Cerebellar cortex (tissue), 1 donor: ENCODE measurements around the gene ULBP1.
A peak's percentile ranks its signal among the peaks of the same experiment; 100 is the strongest.
"Not testable (repeated sequence)": the region's sequence is repeated elsewhere in the genome, so short reads cannot be mapped to it uniquely, and the experiment has no call there.

Experiments
- DNase-seq: peaks from one replicate; pipeline ENCODE4 v3.0.0-alpha.2; 2015; ENCODE audit warnings: low spot score

ULBP1 gene

DNA sequence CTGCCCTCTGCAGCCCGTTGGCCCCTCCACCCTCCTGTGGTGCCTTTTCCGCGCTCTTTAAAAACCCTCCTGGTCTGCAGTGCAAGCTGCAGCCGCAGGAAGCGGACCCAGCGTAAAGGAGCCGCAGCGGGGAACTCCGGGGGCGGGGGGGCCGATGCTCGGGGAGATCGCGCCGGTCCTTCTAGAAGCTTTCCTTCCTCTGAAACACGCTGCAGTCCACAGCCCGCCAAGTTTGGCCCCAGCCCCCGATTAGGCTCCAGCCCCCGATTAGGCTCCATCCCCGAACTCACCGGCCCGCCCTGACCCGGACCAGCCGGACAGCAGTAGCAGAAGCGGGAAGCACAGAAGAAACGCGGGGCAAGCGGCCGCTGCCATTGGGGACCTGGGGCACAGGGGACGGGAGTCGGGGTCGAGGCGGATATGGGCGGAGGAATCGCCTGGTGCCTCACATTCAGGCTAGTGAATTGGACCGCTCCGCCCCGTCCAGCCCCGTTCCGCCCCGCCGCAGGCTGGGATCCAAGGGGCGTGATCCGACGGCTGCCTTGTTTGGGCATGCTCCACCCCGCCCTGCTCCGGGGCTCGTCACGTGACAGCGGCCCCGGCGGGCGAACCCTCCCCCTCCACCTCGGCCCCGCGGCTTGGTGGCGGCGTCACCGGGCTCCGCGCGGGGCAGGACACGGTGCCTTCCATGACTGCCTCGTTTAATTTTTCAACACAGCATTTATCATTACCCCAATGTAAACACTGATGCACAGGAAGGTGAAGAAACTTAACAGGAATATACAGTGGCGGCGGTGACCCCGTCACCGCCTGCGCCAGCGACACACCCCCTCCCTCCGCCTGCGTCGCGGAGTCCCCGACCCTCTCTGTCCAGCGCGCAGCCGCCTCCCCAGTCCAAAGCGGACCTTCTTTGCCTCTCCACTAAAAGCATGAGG, 41.3 kb downstream of the ULBP1 start:
- peak; percentile 74 for DNase-seq

DNA sequence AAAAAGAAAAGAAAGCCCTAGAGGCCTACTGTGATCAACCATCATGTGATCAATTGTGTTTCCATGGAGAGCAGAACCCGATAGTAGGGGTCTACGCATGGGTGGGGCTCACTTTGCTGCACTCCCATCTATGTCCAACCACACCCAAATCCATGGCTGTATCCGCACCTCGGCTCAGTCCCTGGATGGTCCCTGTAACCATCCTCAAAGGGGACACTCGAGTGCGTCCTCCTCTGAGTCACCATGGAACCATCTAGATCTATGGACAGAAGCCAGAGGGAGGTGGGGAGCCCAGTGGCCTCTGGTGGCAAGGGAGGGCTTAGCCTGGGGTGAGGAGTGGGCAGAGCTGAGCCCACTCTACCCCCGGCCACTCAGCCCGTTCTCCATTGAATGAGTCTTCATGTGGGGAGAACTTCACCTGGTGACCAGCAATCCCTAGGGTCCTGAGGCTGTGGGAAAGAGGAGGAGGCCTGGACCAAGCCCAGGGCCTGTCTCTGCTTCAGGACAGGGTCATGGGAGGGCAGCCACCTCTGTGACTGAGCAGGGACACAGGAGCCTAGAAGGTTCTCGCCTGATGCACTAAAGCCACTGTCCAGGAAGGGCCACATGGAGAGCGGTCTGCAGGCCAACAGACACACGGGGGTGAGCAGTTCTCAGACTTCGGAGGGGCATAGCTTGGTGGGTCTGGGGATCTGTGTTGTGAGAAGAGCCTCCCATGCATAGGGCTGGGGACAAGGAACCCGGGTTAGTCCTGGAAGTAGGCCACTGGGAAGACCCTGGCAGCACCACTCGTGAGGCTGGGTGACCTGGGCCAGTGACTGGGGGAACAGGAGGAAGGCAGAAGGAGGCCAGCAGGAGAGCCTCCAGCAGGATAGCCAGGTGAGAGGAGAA, 42.3 kb downstream of the ULBP1 start:
- no peak for DNase-seq

- peak; percentile 20 for DNase-seq
Observed at GRCh38 chr6:150006961-150007464, 43.3 kb downstream of the ULBP1 start.

- DNase-seq, result no peak
Observed at GRCh38 chr6:150008588-150008987, 44.8 kb downstream of the ULBP1 start.

DNA sequence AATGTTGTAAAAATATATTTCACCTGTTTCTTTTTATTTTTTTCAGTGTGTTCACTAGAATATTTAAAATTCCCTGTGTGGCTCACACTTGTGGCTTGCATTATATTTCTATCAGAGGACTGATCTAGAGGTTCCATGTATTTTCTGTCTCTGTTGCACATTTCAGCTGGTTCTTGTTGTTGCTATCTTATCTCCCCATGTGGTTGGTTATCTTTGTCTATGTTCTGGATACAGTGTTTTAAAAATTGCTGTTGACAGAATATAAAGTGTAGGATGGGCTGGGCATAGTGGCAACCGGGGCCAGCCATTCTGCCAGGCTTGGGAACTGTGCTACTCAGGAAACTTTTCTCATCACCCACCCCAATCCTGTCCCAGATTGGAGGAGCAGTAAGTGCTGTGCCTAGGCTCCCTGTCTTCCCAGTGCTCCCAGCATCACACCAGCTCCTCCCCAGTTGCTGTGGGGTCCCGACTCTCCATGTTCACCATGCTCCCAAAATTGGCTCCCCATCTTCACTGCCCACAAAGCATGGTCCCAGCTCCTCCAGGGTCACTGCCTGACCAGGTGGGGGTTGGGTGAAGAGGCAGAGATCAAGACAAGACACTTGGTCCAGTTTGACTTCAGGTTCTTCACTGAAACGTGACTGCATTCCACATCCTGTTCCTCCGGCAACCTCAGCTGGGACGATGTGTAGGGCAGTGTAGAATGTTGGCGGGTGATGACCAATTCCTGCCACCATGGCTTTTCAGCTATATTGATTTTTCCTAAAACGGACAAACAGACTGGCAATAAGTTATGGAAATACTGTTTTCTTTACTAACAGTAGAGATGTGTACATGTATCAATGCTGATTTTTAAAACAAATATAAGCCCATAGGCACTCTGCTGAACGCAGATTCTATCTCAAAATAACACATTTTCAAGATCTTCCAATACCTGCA, 49.4 kb downstream of the ULBP1 start:
- not testable (repeated sequence) for DNase-seq

- DNase-seq, result not testable (repeated sequence)
Observed at GRCh38 chr6:150013785-150014622, 50.3 kb downstream of the ULBP1 start.

DNA sequence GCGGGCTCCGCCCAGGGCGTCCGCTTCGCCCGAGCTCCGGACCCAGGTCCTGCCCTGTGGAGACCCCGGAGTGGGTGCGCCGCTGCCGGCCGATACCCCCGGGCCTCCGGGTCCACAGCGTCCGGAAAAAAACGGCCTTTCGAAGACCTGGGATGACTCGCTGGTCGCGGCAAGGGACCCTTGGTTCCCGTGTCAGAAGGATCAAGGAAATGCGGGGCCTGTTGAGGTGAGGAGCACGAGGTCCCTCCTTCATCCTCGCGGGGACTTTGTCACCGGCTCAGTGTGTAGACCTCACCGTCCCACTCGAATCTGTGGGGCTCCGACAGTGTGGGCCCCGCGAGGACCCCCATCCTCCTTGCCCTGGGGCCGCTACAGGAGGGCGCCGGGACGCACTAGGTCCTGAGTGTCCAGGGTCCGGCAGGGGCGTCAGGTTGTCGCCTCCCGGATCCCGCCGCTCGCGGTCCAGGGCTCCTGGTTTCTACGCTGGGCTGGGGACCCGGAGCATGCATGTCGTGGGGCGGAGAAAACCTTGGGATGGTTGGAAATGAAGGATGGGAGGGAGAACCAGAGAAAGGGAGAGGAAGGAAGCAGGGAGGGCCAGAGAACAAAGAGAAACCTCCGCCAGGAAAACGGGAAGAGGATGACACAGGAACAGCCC, 51.0 kb downstream of the ULBP1 start:
- not testable (repeated sequence) for DNase-seq

- not testable (repeated sequence) for DNase-seq
Observed at GRCh38 chr6:150015281-150016001, 51.7 kb downstream of the ULBP1 start.

GRCh38 chr6:150016324-150017185, 52.8 kb downstream of the ULBP1 start:
- DNase-seq, result peak; percentile 87

DNA sequence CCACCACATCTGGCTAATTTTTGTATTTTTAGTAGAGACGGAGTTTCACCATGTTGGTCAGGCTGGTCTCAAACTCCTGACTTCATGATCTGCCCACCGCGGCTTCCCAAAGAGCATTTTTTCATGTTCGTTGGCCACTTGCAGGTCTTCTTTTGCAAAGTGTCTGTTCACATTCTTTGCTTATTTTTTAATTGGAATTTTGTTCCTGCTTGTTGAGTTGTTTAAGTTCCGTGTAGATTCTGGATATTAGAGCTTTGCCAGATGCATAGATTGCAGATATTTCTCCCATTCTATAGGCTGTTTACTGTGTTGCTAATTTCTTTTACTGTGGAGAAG, 53.4 kb downstream of the ULBP1 start:
- not testable (repeated sequence) for DNase-seq

DNA sequence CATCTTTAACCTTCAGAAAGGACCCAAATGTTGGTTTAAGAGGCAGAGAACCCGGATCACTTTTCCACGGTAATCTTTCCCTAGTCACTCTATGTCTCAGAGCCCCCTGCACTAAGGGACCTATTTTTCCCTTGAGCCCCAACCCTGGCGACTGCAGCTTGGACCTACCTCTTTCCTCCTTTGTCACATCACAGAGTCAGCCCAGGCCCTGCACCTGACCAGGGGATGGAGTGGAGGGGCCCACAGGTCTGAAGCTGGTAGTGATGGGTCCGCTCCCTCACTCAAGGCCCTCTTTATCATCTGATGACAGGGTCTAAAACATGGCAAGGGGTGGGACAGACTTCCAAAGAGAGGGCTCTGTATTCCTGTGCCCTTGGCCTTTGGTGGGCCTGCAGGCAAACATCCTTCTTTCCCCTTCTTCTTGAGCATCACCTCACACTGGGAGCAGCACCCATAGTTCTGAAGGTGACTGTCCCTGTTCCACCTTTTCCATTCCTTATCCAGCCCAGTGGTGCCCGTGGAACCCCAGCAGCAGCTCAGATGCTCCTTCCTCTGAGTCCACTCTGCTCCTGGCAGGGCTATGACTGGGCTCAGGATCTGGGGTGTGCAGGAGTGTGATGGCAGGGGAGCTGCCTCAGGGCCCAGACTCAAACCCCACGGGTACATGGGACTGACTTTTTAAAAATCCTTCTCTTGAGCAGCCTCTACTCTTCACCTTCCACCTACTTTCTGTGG, 55.3 kb downstream of the ULBP1 start:
- no peak for DNase-seq

GRCh38 chr6:150021870-150022269, 58.1 kb downstream of the ULBP1 start:
- DNase-seq, result not testable (repeated sequence)
